B cell (primary cell): Measurements from ENCODE around the gene GBA2.

Experiments
- EZH2 ChIP-seq: IDR thresholded peaks from 2 replicates; pipeline ENCODE4 v1.6.1; 2012; ENCODE audit warnings: borderline replicate concordance, low read depth, mild to moderate bottlenecking, moderate library complexity, low read length; ENCODE audit not compliant: insufficient read depth, poor library complexity, severe bottlenecking
- TF ChIP-seq, protein P1 (sequence below): fragments of 200-600 bp; IDR thresholded peaks from one replicate; pipeline ENCODE4 v1.8.0; 2022; ENCODE audit warnings: antibody characterized with exemption, mild to moderate bottlenecking

DNA sequence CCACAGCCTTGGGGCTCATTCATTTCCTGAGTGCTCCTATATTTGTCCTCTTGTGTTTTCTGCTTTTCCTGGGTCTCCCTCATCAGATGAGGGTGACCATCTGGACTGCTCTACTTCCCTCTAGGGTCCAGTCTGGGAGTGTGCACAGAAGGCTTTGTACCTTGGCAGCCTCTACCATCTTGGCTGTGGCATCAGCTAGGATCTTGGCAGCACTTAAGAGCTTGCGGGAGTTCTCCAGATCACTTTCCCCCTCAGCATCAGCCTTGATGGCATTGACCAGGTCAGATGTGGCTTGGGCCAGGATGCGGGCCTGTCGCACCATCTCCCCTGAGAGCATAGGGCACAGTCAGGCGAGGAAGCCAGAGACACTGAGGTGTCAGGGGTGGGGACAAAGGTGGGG lies 32.8 kb downstream of the GBA2 start:
- TF ChIP-seq, protein P1, sequence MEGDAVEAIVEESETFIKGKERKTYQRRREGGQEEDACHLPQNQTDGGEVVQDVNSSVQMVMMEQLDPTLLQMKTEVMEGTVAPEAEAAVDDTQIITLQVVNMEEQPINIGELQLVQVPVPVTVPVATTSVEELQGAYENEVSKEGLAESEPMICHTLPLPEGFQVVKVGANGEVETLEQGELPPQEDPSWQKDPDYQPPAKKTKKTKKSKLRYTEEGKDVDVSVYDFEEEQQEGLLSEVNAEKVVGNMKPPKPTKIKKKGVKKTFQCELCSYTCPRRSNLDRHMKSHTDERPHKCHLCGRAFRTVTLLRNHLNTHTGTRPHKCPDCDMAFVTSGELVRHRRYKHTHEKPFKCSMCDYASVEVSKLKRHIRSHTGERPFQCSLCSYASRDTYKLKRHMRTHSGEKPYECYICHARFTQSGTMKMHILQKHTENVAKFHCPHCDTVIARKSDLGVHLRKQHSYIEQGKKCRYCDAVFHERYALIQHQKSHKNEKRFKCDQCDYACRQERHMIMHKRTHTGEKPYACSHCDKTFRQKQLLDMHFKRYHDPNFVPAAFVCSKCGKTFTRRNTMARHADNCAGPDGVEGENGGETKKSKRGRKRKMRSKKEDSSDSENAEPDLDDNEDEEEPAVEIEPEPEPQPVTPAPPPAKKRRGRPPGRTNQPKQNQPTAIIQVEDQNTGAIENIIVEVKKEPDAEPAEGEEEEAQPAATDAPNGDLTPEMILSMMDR: no peak
- TF ChIP-seq EZH2: no peak
